SK-N-SH treated with all-trans-retinoic acid at 6 μM for 48 hours (cell line): ENCODE results near the gene U2AF2.

Source experiments
- ATAC-seq: fragments of 200-7000 bp; cut with Tn5 transposase; 3 replicates; pipeline ENCODE4 v1.9.1; 2020; ENCODE audit warnings: mild to moderate bottlenecking, moderate library complexity
- ARNTL ChIP-seq: fragments of 450-650 bp; formaldehyde crosslinking; IDR thresholded peaks from 2 replicates; pipeline ENCODE4 v1.5.0; 2020; ENCODE audit warnings: low read depth, mild to moderate bottlenecking, moderate library complexity, borderline replicate concordance
- BACH2 ChIP-seq: fragments of 250-450 bp; sonication (Bioruptor Pico); IDR thresholded peaks from 2 replicates; pipeline ENCODE4 v1.9.0; 2021; ENCODE audit warnings: mild to moderate bottlenecking, borderline replicate concordance
- CREB5 ChIP-seq: fragments of 250-450 bp; sonication (Bioruptor Pico); IDR thresholded peaks from 2 replicates; pipeline ENCODE4 v1.5.1; 2020; ENCODE audit warnings: low read depth, mild to moderate bottlenecking, moderate library complexity
- CSDC2 ChIP-seq: fragments of 250-450 bp; sonication (Bioruptor Pico); IDR thresholded peaks from 2 replicates; pipeline ENCODE4 v1.5.0; 2020; ENCODE audit warnings: mild to moderate bottlenecking, moderate library complexity
- CSRNP3 ChIP-seq: fragments of 250-450 bp; sonication (Bioruptor Pico); IDR thresholded peaks from 2 replicates; pipeline ENCODE4 v1.5.1; 2021; ENCODE audit warnings: mild to moderate bottlenecking, moderate library complexity
- GLIS3 ChIP-seq: fragments of 250-450 bp; sonication (Bioruptor Pico); IDR thresholded peaks from 2 replicates; pipeline ENCODE4 v1.5.0; 2020; ENCODE audit warnings: mild to moderate bottlenecking, moderate library complexity
- OSR1 ChIP-seq: fragments of 250-450 bp; sonication (Bioruptor Pico); IDR thresholded peaks from 2 replicates; pipeline ENCODE4 v1.8.0; 2022; ENCODE audit warnings: moderate library complexity, mild to moderate bottlenecking, inconsistent platforms
- RARB ChIP-seq: fragments of 250-450 bp; sonication (Bioruptor Pico); IDR thresholded peaks from 2 replicates; pipeline ENCODE4 v1.8.0; 2021; ENCODE audit warnings: mild to moderate bottlenecking, moderate library complexity
- SNAI2 ChIP-seq: fragments of 250-450 bp; sonication (Bioruptor Pico); IDR thresholded peaks from 2 replicates; pipeline ENCODE4 v1.5.0; 2020; ENCODE audit warnings: mild to moderate bottlenecking, moderate library complexity
- TCF4 ChIP-seq: fragments of 250-450 bp; sonication (Bioruptor Pico); IDR thresholded peaks from 2 replicates; pipeline ENCODE4 v1.8.0; 2021; ENCODE audit warnings: mild to moderate bottlenecking, moderate library complexity, borderline replicate concordance
- TOX ChIP-seq: fragments of 250-450 bp; sonication (Bioruptor Pico); IDR thresholded peaks from 2 replicates; pipeline ENCODE4 v1.8.0; 2021; ENCODE audit warnings: mild to moderate bottlenecking, moderate library complexity, borderline replicate concordance
- TSHZ2 ChIP-seq: fragments of 250-450 bp; sonication (Bioruptor Pico); IDR thresholded peaks from 2 replicates; pipeline ENCODE4 v1.5.0; 2020; ENCODE audit warnings: mild to moderate bottlenecking, moderate library complexity
- ZC3H10 ChIP-seq: fragments of 250-450 bp; sonication (Bioruptor Pico); IDR thresholded peaks from 2 replicates; pipeline ENCODE4 v1.5.1; 2021; ENCODE audit warnings: mild to moderate bottlenecking, moderate library complexity
- ZFP3 ChIP-seq: fragments of 250-450 bp; sonication (Bioruptor Pico); IDR thresholded peaks from 2 replicates; pipeline ENCODE4 v1.5.0; 2020; ENCODE audit warnings: mild to moderate bottlenecking, moderate library complexity
- ZFP30 ChIP-seq: fragments of 450-650 bp; formaldehyde crosslinking; IDR thresholded peaks from 2 replicates; pipeline ENCODE4 v1.5.0; 2022; ENCODE audit warnings: mild to moderate bottlenecking, moderate library complexity
- ZNF565 ChIP-seq: fragments of 450-650 bp; formaldehyde crosslinking; conservative IDR thresholded peaks from 2 replicates; pipeline ENCODE4 v1.5.0; 2020; ENCODE audit warnings: low read depth, mild to moderate bottlenecking, moderate library complexity
- ZNF8 ChIP-seq: fragments of 450-650 bp; formaldehyde crosslinking; IDR thresholded peaks from 2 replicates; pipeline ENCODE4 v1.5.0; 2020; ENCODE audit warnings: mild to moderate bottlenecking, moderate library complexity
- TF ChIP-seq, protein P1 (sequence below): fragments of 250-450 bp; sonication (Bioruptor Pico); IDR thresholded peaks from 2 replicates; pipeline ENCODE4 v1.8.0; 2020; ENCODE audit warnings: mild to moderate bottlenecking, moderate library complexity, borderline replicate concordance
- TF ChIP-seq, protein P2 (sequence below): fragments of 250-450 bp; sonication (Bioruptor Pico); IDR thresholded peaks from 2 replicates; pipeline ENCODE4 v1.8.0; 2021; ENCODE audit warnings: low read depth, mild to moderate bottlenecking, moderate library complexity, borderline replicate concordance

U2AF2 gene

DNA sequence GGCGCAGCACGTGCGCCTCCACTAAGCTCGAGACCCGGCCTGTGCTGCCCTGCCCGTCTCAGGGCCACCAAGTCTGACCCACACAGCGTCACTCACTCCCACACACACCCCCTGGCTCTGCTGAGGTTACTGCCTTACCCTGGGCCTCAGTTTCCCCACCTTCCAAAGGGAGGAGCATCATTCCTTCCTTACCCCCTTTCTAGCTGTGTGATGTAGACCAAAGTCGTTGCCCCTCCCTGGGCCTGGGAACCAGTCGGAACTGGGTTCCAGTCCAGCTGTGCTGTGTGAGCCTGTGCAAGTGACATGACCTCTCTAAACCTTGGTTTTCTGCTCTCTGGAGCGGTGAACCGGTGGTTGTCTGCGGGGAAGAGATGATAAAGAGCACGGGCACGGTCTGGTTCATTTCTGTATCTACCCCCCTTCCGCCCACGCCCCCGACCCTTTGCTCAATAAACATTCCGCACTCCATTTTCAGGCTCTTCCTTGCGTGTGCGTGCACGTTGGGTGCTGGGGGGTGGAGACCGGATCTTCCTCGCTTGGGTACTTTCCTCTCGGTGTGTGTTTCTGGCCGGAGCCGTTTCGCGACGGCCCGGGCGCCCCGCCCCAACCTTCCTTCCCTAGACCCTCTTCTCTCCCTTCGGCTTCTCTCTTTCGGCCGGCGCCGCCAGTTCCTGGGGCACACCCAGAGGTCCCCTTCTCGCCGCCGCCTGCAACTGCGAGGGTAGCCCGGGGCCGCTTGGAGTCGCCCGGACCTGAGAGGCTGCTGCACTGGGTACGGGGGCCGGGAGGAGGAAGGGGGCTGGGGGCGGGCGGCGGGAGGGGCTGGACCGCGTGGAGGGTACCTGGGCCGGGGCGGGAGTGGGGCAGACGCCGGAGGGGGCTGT lies 11.6 kb upstream of the U2AF2 start, which contains the start of gene ZNF581 (continued):
- TF ChIP-seq BACH2 (CRISPR knock-in tag) (no peak), ZC3H10 (CRISPR knock-in tag) (no peak)
- TF ChIP-seq, all 23 proteins: peak for 3

DNA sequence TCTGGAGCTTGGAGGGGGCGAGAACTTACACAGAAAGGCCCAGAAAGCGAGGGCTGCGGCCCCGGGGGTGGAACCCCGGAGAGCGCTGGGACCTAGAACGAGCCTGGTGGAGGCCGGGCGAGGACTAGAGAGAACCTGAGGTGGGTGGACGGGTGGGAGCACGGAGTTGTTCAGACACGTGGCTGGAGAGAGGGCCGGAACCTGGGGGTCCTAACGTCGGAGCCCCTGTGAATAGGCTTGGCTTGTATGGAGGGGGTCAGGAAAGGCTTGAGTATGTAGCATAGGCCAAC lies 11.0 kb upstream of the U2AF2 start:
- TF ChIP-seq, protein P1, sequence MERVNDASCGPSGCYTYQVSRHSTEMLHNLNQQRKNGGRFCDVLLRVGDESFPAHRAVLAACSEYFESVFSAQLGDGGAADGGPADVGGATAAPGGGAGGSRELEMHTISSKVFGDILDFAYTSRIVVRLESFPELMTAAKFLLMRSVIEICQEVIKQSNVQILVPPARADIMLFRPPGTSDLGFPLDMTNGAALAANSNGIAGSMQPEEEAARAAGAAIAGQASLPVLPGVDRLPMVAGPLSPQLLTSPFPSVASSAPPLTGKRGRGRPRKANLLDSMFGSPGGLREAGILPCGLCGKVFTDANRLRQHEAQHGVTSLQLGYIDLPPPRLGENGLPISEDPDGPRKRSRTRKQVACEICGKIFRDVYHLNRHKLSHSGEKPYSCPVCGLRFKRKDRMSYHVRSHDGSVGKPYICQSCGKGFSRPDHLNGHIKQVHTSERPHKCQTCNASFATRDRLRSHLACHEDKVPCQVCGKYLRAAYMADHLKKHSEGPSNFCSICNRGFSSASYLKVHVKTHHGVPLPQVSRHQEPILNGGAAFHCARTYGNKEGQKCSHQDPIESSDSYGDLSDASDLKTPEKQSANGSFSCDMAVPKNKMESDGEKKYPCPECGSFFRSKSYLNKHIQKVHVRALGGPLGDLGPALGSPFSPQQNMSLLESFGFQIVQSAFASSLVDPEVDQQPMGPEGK (CRISPR knock-in tag): no peak
- 0 out of 2 replicates have a peak, but pooled peaks have one; percentile 34 for TF ChIP-seq RARB (CRISPR knock-in tag)
- ATAC-seq: no peak

DNA sequence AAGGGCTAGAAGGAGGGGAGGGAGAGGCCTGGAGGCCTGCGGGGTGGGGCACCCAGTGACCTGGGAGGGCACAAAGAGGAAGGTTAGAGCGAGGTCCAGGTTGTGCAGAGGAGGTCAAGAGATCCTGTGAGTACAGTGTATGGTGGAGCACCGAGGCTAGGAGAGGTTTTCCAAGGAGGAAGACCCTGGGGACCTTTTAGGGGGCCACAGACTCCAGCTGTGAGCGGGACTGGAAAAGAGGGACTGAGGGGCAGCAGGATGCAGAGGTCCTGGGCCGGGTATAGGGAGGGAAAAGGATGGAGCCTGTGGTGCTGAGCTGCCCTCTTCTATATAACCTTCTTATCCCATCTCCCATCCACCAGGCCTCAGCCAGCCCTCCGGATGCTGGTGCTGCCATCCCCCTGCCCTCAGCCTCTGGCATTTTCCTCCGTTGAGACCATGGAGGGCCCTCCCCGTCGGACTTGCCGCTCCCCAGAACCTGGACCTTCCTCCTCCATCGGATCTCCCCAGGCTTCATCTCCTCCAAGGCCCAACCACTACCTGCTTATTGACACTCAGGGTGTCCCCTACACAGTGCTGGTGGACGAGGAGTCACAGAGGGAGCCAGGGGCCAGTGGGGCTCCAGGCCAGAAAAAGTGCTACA lies 10.5 kb upstream of the U2AF2 start:
- no peak for TF ChIP-seq TSHZ2 (CRISPR knock-in tag)
- no peak for TF ChIP-seq BACH2 (CRISPR knock-in tag)
- no peak for TF ChIP-seq ZFP30 (CRISPR knock-in tag)
- no peak for TF ChIP-seq ZNF8 (CRISPR knock-in tag)
- no peak for ATAC-seq

GRCh38 chr19:55644842-55645511 lies 9.9 kb upstream of the U2AF2 start:
- no peak for TF ChIP-seq GLIS3 (CRISPR knock-in tag)
- TF ChIP-seq, protein P2, sequence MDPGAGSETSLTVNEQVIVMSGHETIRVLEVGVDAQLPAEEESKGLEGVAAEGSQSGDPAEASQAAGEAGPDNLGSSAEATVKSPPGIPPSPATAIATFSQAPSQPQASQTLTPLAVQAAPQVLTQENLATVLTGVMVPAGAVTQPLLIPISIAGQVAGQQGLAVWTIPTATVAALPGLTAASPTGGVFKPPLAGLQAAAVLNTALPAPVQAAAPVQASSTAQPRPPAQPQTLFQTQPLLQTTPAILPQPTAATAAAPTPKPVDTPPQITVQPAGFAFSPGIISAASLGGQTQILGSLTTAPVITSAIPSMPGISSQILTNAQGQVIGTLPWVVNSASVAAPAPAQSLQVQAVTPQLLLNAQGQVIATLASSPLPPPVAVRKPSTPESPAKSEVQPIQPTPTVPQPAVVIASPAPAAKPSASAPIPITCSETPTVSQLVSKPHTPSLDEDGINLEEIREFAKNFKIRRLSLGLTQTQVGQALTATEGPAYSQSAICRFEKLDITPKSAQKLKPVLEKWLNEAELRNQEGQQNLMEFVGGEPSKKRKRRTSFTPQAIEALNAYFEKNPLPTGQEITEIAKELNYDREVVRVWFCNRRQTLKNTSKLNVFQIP: no peak
- no peak for ATAC-seq

DNA sequence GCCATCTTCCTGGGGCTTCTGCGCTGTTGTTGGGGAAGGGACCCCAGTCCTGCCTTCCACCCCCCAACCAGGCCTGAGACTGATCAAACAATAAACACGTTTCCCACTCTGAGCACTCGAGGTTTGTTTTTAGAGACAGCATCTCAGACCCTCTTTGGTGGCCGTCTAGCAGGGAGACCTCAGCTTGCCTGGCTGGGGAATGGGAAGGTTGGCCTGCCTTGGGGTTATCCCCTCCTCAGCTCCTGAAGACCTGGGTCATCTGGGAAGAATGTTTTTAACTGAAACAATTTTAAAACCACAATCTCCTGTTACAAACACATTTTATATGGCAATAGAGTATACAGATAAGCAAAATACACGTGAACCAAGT lies 9.3 kb upstream of the U2AF2 start:
- ATAC-seq: no peak
- TF ChIP-seq TCF4 (CRISPR knock-in tag): no peak
- TF ChIP-seq, protein P2: no peak
- TF ChIP-seq CSDC2 (CRISPR knock-in tag): no peak
- no peak for TF ChIP-seq ARNTL (CRISPR knock-in tag)
- TF ChIP-seq ZNF565 (CRISPR knock-in tag): no peak
- TF ChIP-seq SNAI2 (CRISPR knock-in tag): no peak
- no peak for TF ChIP-seq OSR1 (CRISPR knock-in tag)
- no peak for TF ChIP-seq GLIS3 (CRISPR knock-in tag)
- no peak for TF ChIP-seq ZFP30 (CRISPR knock-in tag)
- no peak for TF ChIP-seq ZC3H10 (CRISPR knock-in tag)
- TF ChIP-seq CSRNP3 (CRISPR knock-in tag): no peak
- TF ChIP-seq RARB (CRISPR knock-in tag): no peak
- TF ChIP-seq, protein P1 (CRISPR knock-in tag): no peak
- no peak for TF ChIP-seq ZFP3 (CRISPR knock-in tag)
- no peak for TF ChIP-seq ZNF8 (CRISPR knock-in tag)
- TF ChIP-seq TOX: no peak
- TF ChIP-seq CREB5 (CRISPR knock-in tag): no peak
